GM12872 (cell line): Measurements from ENCODE around the gene CSMD2.

ENCODE experiments used
- TF ChIP-seq, protein P1 (sequence below): IDR thresholded peaks from 3 replicates; pipeline ENCODE4 v1.5.1; 2011; ENCODE audit warnings: low read depth, mild to moderate bottlenecking, low read length, moderate library complexity; ENCODE audit not compliant: insufficient read depth

CSMD2 gene

DNA sequence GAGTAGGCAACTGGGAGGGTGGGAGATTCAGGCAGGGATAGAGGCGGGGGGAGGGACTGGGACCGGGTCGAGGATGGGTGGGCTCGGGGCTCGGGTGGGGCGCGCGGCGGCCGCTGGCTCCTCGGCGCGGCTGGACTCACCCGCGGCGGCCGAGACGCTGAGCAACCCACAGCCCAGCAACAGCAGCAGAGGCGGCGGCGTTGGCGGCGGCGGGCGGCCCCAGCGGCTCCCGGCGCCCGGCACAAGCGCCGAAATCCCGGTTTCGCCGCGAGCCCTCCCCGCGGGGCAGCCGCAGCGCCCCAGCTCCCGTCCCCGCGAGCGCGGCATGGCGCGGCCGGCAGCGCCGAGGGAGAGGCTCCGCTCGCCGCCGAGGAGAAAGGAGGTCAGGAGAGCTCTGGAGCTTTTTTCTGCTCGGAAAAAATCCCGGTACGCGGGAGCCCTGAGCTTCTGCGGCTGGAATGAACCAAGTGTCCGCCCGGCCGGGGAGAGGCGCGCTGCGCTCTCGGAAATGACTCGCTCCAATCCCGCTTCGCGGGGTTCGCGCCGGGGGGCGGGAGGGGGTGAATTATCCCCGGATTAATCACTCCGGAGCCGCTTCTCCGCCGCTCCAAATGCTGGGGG lies at the start of gene CSMD2:
TSS of gene CSMD2 (minus strand) at position 460 of the 621 bp plus-strand sequence. CDS start at position 327, 133 bp downstream.
- TF ChIP-seq, protein P1, sequence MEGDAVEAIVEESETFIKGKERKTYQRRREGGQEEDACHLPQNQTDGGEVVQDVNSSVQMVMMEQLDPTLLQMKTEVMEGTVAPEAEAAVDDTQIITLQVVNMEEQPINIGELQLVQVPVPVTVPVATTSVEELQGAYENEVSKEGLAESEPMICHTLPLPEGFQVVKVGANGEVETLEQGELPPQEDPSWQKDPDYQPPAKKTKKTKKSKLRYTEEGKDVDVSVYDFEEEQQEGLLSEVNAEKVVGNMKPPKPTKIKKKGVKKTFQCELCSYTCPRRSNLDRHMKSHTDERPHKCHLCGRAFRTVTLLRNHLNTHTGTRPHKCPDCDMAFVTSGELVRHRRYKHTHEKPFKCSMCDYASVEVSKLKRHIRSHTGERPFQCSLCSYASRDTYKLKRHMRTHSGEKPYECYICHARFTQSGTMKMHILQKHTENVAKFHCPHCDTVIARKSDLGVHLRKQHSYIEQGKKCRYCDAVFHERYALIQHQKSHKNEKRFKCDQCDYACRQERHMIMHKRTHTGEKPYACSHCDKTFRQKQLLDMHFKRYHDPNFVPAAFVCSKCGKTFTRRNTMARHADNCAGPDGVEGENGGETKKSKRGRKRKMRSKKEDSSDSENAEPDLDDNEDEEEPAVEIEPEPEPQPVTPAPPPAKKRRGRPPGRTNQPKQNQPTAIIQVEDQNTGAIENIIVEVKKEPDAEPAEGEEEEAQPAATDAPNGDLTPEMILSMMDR = no peak

DNA sequence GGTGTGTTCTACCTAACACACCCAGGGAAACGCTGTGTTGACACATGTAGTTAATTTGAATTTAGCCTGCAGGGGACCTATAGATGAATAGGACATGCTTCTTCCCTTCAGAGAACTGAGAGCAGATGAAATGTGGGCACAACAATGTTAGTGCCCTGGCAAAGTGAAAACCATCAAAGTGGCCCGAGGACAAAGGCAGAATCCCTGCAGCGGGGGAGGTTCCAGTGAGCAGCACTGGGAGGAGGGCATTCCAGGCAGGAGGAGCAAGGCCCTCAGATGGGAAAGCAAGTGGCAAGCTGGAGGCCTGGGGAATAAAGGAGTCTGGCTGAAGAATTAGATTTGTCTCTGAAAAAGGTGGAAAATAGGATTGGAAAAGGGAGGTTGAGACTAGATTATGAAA lies 48.9 kb upstream of the CSMD2 start:
- TF ChIP-seq, protein P1 = no peak

DNA sequence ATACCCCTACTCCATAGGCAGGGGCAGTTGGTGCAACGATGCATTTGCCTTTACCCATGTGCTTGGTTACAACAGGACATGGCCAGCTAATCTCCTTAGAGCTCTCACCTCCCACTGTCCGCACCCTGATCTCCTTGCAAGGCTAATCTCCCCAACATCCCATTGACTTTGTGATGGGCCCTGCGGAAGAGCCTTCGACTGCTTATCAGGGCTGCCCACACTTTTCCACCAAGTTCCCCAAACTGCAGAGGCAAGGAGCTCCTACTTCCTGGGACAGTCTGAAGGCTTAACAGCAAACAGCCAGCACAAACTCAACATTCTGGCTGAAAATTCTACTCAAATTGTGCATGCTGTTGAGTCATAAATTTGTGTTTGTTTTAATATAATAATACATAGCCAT lies 47.6 kb upstream of the CSMD2 start:
- TF ChIP-seq, protein P1 = no peak

DNA sequence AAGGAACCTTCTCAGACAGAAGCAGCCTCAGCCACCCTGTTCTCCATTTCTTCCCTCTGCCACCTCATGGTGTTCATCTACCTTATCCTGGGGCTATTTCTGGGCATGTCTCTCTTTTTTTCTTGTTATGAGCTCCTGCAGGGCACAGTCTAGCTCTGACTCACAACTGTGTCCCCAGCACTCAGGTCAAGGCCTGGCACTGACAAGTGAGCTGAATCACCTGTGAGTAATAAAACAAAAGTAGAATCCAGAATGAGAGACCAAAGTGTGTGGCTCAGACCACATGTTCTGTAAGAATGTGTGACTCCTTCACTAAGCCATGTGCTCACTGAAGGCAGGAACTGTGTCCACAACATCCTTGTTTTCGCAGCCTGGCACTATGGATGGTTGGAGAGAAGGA lies 34.9 kb upstream of the CSMD2 start:
- TF ChIP-seq, protein P1 = no peak

DNA sequence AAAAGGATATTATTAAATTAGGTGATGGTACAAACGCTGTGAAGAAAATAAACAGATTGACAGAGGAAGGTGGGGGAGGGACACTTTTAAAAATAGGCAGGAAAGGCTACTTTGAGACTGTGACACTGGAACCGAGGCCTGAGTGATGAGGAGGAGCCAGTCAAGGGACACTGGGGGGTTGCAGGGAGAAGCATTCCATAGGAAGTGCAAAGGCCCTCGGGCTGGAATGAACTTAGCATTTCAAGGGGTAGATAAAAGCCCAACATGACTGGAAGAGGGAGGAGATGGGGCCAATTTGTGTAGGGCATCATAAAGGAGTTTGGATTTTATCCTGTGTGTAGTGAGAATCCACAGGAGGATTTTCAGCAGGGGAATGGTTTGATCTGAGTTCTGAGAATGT lies 27.6 kb upstream of the CSMD2 start:
- TF ChIP-seq, protein P1 = no peak

DNA sequence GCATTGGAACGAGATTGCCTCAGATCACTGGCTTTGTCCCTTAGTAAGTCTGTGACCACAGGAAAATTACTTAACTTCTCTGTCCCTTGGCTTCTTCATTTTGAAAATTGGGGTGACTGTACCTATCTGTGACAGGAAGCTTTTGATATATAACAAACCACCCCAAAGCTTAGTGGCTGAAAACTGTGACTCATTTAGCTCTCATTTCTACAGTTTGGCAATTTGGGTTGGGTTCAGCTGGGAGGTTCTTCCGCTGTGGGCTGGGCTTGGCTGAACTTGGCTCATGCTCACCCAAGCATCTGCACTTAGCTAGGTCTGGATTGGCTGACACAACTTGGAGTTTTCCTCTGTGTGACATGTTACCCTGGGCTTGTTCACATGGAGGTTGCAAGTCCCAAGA lies 25.7 kb upstream of the CSMD2 start:
- TF ChIP-seq, protein P1 = no peak

DNA sequence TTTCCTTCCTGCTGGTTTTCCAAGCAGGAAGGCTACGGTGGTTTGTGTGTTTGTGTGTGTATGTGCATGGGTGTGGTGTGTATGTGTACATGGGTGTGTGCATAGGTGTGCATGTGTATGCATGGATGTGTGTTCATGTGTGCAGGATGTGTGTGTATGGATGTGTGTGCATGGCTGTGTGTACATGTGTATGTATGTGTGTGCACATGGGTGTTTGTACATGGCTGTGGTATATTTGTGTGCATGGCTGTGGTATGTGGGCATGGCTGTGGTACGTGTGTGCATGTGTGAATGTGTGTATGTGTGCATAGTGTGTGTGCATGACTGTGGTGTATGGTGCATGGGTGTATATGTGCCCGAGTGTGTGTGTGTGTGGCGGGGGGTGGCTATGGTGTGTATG lies 24.0 kb upstream of the CSMD2 start:
- TF ChIP-seq, protein P1 = no peak
